Lower leg skin (tissue), 3 donors: ENCODE data around the gene FOXP4.

Experiments
- CTCF ChIP-seq, 3 donors: fragments of 450-650 bp; IDR thresholded peaks; one replicate each; pipeline ENCODE4 v1.5.1; 2016; ENCODE audit warnings: antibody characterized with exemption in 3 of 3, mild to moderate bottlenecking in 3 of 3, moderate library complexity in 2 of 3
- POLR2A ChIP-seq, 2 donors: fragments of 450-650 bp; IDR thresholded peaks; one replicate each; pipeline ENCODE4 v1.6.1; 2016 to 2017; ENCODE audit warnings: antibody characterized with exemption in 2 of 2, mild to moderate bottlenecking in 1 of 2, moderate library complexity in 1 of 2

DNA sequence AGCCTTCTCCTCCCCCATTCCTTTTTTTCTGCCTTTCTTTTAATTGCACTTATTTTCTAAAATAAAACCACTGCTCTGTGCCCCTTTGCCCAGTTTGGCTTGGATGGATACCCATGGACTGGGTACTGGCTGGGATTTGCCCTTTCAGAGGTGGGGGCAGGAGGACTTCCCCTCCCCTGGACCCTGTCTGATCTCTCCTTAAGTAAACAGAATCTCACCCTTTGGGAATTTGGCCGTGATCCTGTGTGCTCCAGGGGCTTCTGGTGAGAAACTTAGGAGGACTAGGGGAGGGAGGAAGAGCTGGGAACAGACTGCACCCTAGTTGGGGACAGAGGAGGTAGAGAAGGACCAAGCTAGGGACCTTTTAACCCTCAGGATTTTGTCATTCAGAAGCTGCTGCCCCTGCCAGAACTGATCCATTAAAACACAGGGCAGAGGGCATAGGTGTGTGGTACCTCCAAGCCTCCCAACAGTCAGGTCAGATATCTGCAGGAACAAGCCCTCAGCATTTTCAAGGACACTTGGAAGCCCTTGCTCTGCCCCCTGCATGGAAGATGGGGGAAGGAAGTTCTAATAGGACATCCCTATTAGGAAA, 7.3 kb downstream of the FOXP4 start:
- TF ChIP-seq CTCF (IDR thresholded peaks at IDR 0.05) (no peak), POLR2A (IDR thresholded peaks at IDR 0.05) (no peak)
